Left lung (tissue), 10 donors: ENCODE measurements around the gene ANGPT4. TPM values are rescaled to one million over a fixed set of nuclear protein-coding genes. Genes with fewer than 3 reads are reported as not detected.
A peak's percentile ranks its signal among the peaks of the same experiment; 100 is the strongest.

Source experiments
- ATAC-seq: fragments of 200-7000 bp; cut with Tn5 transposase; one replicate; pipeline ENCODE4 v1.9.1; 2020; ENCODE audit warnings: moderate library complexity
- DNase-seq, 4 donors: peaks; one replicate each; pipeline ENCODE4 v3.0.0-alpha.2; 2013 to 2020
- H3K27ac ChIP-seq, 2 donors: fragments of 200-600 bp; sonication (generic) in 1 of 2; one replicate each; pipeline versions ENCODE4 v1.5.0 to v1.8.0; 2020 to 2021
- H3K27me3 ChIP-seq, 2 donors: fragments of 200-600 bp; sonication (generic) in 1 of 2; one replicate each; pipeline versions ENCODE4 v1.5.0 to v1.8.0; 2020 to 2021
- H3K36me3 ChIP-seq, 2 donors: fragments of 200-600 bp; sonication (generic) in 1 of 2; one replicate each; pipeline versions ENCODE4 v1.5.0 to v1.8.0; 2020 to 2021
- H3K4me1 ChIP-seq, 2 donors: fragments of 200-600 bp; one replicate each; pipeline ENCODE4 v1.8.0; 2021
- H3K4me3 ChIP-seq, 2 donors: fragments of 200-600 bp; sonication (generic) in 1 of 2; one replicate each; pipeline versions ENCODE4 v1.5.0 to v1.8.0; 2020 to 2021; ENCODE audit warnings: mild to moderate bottlenecking in 1 of 2
- H3K9me3 ChIP-seq, 2 donors: fragments of 200-600 bp; sonication (generic) in 1 of 2; one replicate each; pipeline versions ENCODE4 v1.5.0 to v1.8.0; 2020 to 2021
- CTCF ChIP-seq, 2 donors: fragments of 200-600 bp; sonication (generic) in 1 of 2; IDR thresholded peaks; one replicate each; pipeline versions ENCODE4 v1.5.0 to v1.8.0; 2021; ENCODE audit warnings: antibody characterized with exemption in 2 of 2
- intact Hi-C, 2 donors: fragments of 100-400 bp; cut with DNase I; formaldehyde crosslinking; loops; one replicate each; pipeline versions ENCODE4 v1.11.2 to v1.14.2; 2022
- polyA plus RNA-seq, 6 donors: library from polyadenylated mRNA; unstranded; fragments of 120-200 nt; gene quantifications; one replicate each; pipeline ENCODE4 v1.2.1, GENCODE V29; 2013; ENCODE audit not compliant: insufficient read length in 6 of 6
- total RNA-seq, 2 donors: library from RNA; stranded (reverse); fragmentation: NEBNext Ultra II Directional; extraction: Animal tissue kit (Norgen Biotek cat#: 25700); gene quantifications; one replicate each; pipeline ENCODE4 v1.2.1, GENCODE V29; 2021
- donor health status: DM: no; HTN: yes; CAD: no.
- donor health status: DM: no; HTN: no; CAD: no.

ANGPT4 gene
- total and polyA plus RNA-seq, 8 donors = 0.06 to 0.20 (median 0.10) TPM

GRCh38 chr20:865440-865839 is 50.7 kb downstream of the ANGPT4 start:
- DNase-seq = no peak
- H3K27ac ChIP-seq = no peak overlapping the region
- intact Hi-C loops = no loop called here
- TF ChIP-seq CTCF (IDR thresholded peaks at IDR 0.05) = no peak
- H3K36me3 ChIP-seq = no peaks in the 10 kb centered on the region
- H3K27me3 ChIP-seq = no peaks in the 10 kb centered on the region
- H3K4me1 ChIP-seq = no peaks in the 10 kb centered on the region
- H3K4me3 ChIP-seq = no peak overlapping the region
- ATAC-seq = no peak
- no peaks in the 10 kb centered on the region for H3K9me3 ChIP-seq

- DNase-seq (no peak), ATAC-seq (no peak)
- Histone ChIP-seq H3K27ac (no peak overlapping the region), H3K27me3 (no peaks in the 10 kb centered on the region), H3K4me1 (peaks cover 0 to 4% of the 10 kb centered on the region in 2 donors), H3K36me3 (no peaks in the 10 kb centered on the region), H3K9me3 (no peaks in the 10 kb centered on the region), H3K4me3 (no peak overlapping the region)
- TF ChIP-seq CTCF (IDR thresholded peaks at IDR 0.05) = no peak
- intact Hi-C loops = no loop called here
These were observed 55.2 kb downstream of the ANGPT4 start for GRCh38 chr20:860891-861290.

GRCh38 chr20:859751-860231 is 56.3 kb downstream of the ANGPT4 start:
- H3K27ac ChIP-seq = no peak overlapping the region
- intact Hi-C loops = no loop called here
- peaks cover 0 to 11% of the 10 kb centered on the region in 2 donors for H3K4me1 ChIP-seq
- no peak for TF ChIP-seq CTCF (IDR thresholded peaks at IDR 0.05)
- no peaks in the 10 kb centered on the region for H3K9me3 ChIP-seq
- ATAC-seq = no peak
- no peaks in the 10 kb centered on the region for H3K36me3 ChIP-seq
- no peaks in the 10 kb centered on the region for H3K27me3 ChIP-seq
- no peak overlapping the region for H3K4me3 ChIP-seq
- DNase-seq = no peak

- TF ChIP-seq CTCF (IDR thresholded peaks at IDR 0.05) = no peak
- Histone ChIP-seq H3K4me3 (no peak overlapping the region), H3K4me1 (peaks cover 0 to 11% of the 10 kb centered on the region in 2 donors), H3K27me3 (no peaks in the 10 kb centered on the region), H3K9me3 (no peaks in the 10 kb centered on the region), H3K27ac (no peak overlapping the region), H3K36me3 (no peaks in the 10 kb centered on the region)
- DNase-seq (no peak), ATAC-seq (no peak)
- intact Hi-C loops = no loop called here
These were observed 58.1 kb downstream of the ANGPT4 start for GRCh38 chr20:858011-858410.

GRCh38 chr20:856361-856775 is 59.8 kb downstream of the ANGPT4 start:
- ATAC-seq (peak; percentile 75), DNase-seq (no peak)
- no peaks in the 10 kb centered on the region for H3K36me3 ChIP-seq

More at GRCh38 chr20:856361-856775, 59.8 kb downstream of the ANGPT4 start:
- no peaks in the 10 kb centered on the region for H3K9me3 ChIP-seq
- no peak overlapping the region for H3K4me3 ChIP-seq
- TF ChIP-seq CTCF (IDR thresholded peaks at IDR 0.05) = no peak
- H3K27ac ChIP-seq = no peak overlapping the region
- peaks cover 0 to 11% of the 10 kb centered on the region in 2 donors for H3K4me1 ChIP-seq
- H3K27me3 ChIP-seq = no peaks in the 10 kb centered on the region
- intact Hi-C loops = no loop called here
